Activated CD4-positive, alpha-beta T cell treated with anti-CD3 and anti-CD28 coated beads, Interleukin-2, amount 10 ng/mL, durations not matched to agents 7 days and 5 days (primary cell): ENCODE results near the gene PDSS1. TPM values are rescaled to one million over a fixed set of nuclear protein-coding genes. Genes with fewer than 3 reads are reported as not detected.
"Not testable (repeated sequence)": the region's sequence is repeated elsewhere in the genome, so short reads cannot be mapped to it uniquely, and the experiment has no call there.

Experiments used
- CTCF ChIA-PET: fragments of 350-600 bp; sonication (Branson Sonifier 250); formaldehyde crosslinking; loops from one replicate; lab custom pipeline; 2021; ENCODE audit warnings: antibody characterized with exemption; lab: Charles Lee
- POLR2A ChIA-PET: fragments of 350-600 bp; sonication (Branson Sonifier 250); formaldehyde crosslinking; loops from one replicate; lab custom pipeline; 2021; ENCODE audit warnings: antibody characterized with exemption; lab: Charles Lee
- DNase-seq: peaks from one replicate; pipeline ENCODE4 v3.0.0-alpha.2; 2020
- H3K27ac Mint-ChIP-seq: one replicate; pipeline ENCODE4 v1.8.0; 2021; ENCODE audit warnings: mild to moderate bottlenecking, moderate library complexity, mixed read lengths
- H3K27me3 Mint-ChIP-seq: one replicate; pipeline ENCODE4 v1.8.0; 2021; ENCODE audit warnings: mixed read lengths
- H3K36me3 Mint-ChIP-seq: one replicate; pipeline ENCODE4 v1.8.0; 2021; ENCODE audit warnings: low read depth, mixed read lengths
- H3K4me1 Mint-ChIP-seq: one replicate; pipeline ENCODE4 v1.8.0; 2021; ENCODE audit warnings: mixed read lengths
- H3K4me3 Mint-ChIP-seq: one replicate; pipeline ENCODE4 v1.8.0; 2021; ENCODE audit warnings: mild to moderate bottlenecking, moderate library complexity, mixed read lengths
- H3K9me3 Mint-ChIP-seq: one replicate; pipeline ENCODE4 v1.8.0; 2021; ENCODE audit warnings: mixed read lengths
- total RNA-seq, 2 experiments: library from RNA; stranded (reverse); gene quantifications; one replicate each; pipeline ENCODE4 v1.2.3, GENCODE V29; 2021

The PDSS1 gene, protein sequence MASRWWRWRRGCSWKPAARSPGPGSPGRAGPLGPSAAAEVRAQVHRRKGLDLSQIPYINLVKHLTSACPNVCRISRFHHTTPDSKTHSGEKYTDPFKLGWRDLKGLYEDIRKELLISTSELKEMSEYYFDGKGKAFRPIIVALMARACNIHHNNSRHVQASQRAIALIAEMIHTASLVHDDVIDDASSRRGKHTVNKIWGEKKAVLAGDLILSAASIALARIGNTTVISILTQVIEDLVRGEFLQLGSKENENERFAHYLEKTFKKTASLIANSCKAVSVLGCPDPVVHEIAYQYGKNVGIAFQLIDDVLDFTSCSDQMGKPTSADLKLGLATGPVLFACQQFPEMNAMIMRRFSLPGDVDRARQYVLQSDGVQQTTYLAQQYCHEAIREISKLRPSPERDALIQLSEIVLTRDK
- total RNA-seq: 10 to 100 TPM; 13.7 to 17.6 TPM

- Mint-ChIP-seq H3K9me3 (peaks cover 3% of the 10 kb centered on the region), H3K4me1 (peaks cover 35% of the 10 kb centered on the region), H3K36me3 (peaks cover 15% of the 10 kb centered on the region), H3K27ac (peak within 1 kb of the TSS; percentile 97), H3K27me3 (no peaks in the 10 kb centered on the region), H3K4me3 (peak within 1 kb of the TSS; percentile 99)
- peak; percentile 68 for DNase-seq
- CTCF ChIA-PET: interaction anchor here (1.0 to 2.2 kb wide), 5 partner anchors 9 to 184 kb away, joined by 3 to 6 read pairs (median 5); partner anchors contain the start of gene ABI1
- POLR2A ChIA-PET: interaction anchor here (1.0 kb wide), 1 partner anchor 28 kb away, joined by 4 read pairs; no protein-coding TSS in a partner anchor
Observed at GRCh38 chr10:26697163-26697921, at the start of gene PDSS1. Gene PDSS1, plus strand, starts transcription at chr10:26697701. Its CDS starts 11 bp downstream, at chr10:26697712.

GRCh38 chr10:26648245-26648636, 49.3 kb upstream of the PDSS1 start:
- H3K27me3 Mint-ChIP-seq, H3K4me3 Mint-ChIP-seq, CTCF ChIA-PET, H3K4me1 Mint-ChIP-seq, H3K27ac Mint-ChIP-seq, H3K36me3 Mint-ChIP-seq, DNase-seq, H3K9me3 Mint-ChIP-seq, POLR2A ChIA-PET: not testable (repeated sequence)

GRCh38 chr10:26650406-26650805, 47.1 kb upstream of the PDSS1 start:
- POLR2A ChIA-PET: no interaction called here
- no peak for DNase-seq
- no peak overlapping the region for H3K27ac Mint-ChIP-seq
- H3K9me3 Mint-ChIP-seq: no peaks in the 10 kb centered on the region
- peaks cover 6% of the 10 kb centered on the region for H3K27me3 Mint-ChIP-seq
- H3K4me1 Mint-ChIP-seq: no peaks in the 10 kb centered on the region
- no peak overlapping the region for H3K4me3 Mint-ChIP-seq
- CTCF ChIA-PET: no interaction called here
- H3K36me3 Mint-ChIP-seq: no peaks in the 10 kb centered on the region

DNA sequence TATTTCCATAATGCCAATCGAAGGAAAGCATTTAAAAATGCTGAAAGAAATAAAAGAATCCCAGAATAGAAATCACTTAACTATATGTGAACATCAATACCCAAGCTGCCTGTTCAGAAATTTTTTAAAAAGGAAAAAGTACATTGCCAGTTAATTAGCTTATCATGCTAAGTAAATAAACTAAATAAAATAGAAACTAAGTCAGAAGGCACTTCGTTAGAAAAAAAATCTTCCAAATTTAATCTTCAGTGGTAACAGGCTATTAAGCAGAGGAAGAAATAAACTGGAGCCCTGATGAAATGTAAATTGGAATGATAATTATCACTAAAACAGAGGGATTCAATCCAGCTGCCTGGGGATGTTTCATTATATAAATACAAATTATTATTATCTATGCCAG, 46.0 kb upstream of the PDSS1 start:
- H3K27me3 Mint-ChIP-seq, H3K4me3 Mint-ChIP-seq, CTCF ChIA-PET, POLR2A ChIA-PET, DNase-seq, H3K27ac Mint-ChIP-seq, H3K9me3 Mint-ChIP-seq, H3K36me3 Mint-ChIP-seq, H3K4me1 Mint-ChIP-seq: not testable (repeated sequence)

DNA sequence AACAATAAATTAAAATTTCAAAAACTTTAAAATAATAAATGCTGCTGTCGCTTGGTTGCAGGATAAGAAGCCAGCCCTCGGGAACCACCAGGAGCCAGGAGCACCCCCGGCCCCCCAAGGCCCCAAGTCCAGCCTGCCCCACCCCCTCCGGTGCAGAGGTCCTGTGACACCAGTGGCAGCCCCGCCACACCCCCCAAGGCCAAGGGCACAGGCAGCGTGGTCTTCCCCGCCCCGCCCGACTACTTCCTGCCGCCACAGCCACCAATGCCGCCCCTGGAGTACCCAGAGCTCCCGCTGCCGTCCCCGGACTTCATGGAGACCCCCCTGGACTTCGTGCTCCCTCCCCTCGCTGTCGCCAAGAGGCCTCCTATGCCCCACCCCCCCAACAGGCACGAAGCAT, 44.5 kb upstream of the PDSS1 start:
- ChIA-PET CTCF (interaction anchor here (1.0 kb wide), 1 partner anchor 46 kb away, joined by 4 read pairs; no protein-coding TSS in a partner anchor), POLR2A (no interaction called here)
- no peak for DNase-seq
- H3K4me3 Mint-ChIP-seq: no peak overlapping the region
- no peaks in the 10 kb centered on the region for H3K9me3 Mint-ChIP-seq
- H3K36me3 Mint-ChIP-seq: no peaks in the 10 kb centered on the region
- no peak overlapping the region for H3K27ac Mint-ChIP-seq
- H3K27me3 Mint-ChIP-seq: peaks cover 8% of the 10 kb centered on the region
- no peaks in the 10 kb centered on the region for H3K4me1 Mint-ChIP-seq

DNA sequence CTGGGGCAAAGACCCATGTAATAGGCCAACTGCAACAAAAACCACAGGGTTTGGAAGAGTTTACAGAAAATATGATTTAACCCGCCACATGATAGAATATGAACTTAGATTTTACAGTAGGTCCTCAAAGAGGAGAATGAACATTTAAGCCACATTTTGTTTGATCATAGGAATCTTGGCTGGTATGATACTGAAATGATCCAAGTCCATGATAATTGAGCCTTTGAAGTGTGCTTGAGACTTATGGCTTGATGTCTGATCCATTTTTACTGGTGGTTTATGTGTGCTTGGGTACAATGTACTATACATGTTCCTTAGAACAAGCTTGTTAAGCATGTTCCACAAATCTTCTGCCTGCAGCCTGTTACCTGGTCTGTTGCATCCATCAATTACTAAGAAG, 41.8 kb upstream of the PDSS1 start:
- H3K27ac Mint-ChIP-seq: no peak overlapping the region
- no peaks in the 10 kb centered on the region for H3K9me3 Mint-ChIP-seq
- peaks cover 14% of the 10 kb centered on the region for H3K27me3 Mint-ChIP-seq
- CTCF ChIA-PET: no interaction called here
- no peak overlapping the region for H3K4me3 Mint-ChIP-seq
- no peaks in the 10 kb centered on the region for H3K4me1 Mint-ChIP-seq
- DNase-seq: no peak
- POLR2A ChIA-PET: no interaction called here
- no peaks in the 10 kb centered on the region for H3K36me3 Mint-ChIP-seq

DNA sequence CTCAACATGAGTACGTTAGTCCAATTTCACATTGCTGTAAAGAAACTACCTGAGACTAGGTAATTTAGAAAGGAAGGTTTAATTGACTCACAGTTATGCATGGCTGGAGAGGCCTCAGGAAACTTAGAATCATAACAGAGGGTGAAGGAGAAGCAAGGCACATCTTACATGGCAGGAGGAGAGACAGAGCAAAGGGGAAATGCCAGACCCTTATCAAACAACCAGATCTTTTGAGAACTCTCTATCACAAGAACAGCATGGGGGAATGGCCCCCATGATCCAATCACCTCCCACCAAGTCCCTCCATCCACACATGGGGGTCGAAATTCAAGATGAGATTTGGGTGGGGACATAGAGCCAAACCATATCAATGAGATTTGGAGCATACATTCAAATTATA, 34.6 kb upstream of the PDSS1 start:
- Mint-ChIP-seq H3K27ac (no peak overlapping the region), H3K4me3 (no peak overlapping the region), H3K27me3 (peaks cover 8% of the 10 kb centered on the region), H3K36me3 (no peaks in the 10 kb centered on the region), H3K4me1 (no peaks in the 10 kb centered on the region), H3K9me3 (no peaks in the 10 kb centered on the region)
- POLR2A ChIA-PET: no interaction called here
- CTCF ChIA-PET: no interaction called here
- DNase-seq: no peak

DNA sequence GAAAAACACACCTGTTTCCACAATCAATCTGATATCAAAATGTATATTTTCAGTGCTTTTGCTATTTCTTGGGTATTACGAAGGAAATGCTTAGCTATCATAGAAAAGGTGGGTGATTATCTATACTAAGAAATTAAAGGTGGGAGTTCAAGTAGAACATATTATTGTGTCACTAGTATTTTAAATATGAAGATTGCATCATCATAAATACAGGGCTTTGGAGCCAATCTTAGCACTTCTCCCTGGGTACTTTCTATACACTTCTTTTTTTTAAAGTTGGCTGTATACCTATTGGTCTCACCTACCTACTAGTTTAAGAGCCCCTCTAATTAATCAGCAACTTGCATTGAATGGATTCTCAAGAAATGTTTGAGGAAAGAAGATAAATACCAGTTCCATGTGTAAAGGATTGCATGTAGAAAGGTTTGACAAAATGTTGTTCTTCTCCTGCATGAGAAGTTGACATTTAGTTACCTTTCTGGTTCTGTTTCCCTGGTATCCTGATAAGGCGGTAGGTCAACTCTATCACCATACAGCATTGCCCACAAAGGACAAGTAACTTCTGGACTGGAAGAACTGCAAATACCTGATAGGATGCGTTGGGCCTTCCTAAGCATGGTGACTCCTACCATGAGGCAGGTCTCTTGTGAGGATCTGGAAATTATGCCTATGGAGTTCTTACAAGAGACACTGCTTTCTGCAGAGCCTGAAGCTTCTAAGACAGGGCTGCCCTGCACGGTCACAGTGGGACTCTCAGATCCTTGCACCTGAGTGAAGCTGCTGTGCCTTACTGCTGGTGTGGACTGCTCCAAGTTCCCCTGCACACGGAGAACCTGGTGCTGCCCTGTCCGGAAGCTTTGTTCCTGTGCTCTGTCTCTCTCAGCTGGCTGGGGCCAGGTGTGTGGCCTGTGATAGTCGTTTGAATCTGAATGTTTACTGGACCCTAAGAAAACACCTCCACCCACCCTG, 32.1 kb upstream of the PDSS1 start:
- POLR2A ChIA-PET: no interaction called here
- no peak overlapping the region for H3K27ac Mint-ChIP-seq
- no peaks in the 10 kb centered on the region for H3K4me1 Mint-ChIP-seq
- no peaks in the 10 kb centered on the region for H3K36me3 Mint-ChIP-seq
- H3K4me3 Mint-ChIP-seq: no peak overlapping the region
- H3K9me3 Mint-ChIP-seq: no peaks in the 10 kb centered on the region
- no peaks in the 10 kb centered on the region for H3K27me3 Mint-ChIP-seq
- DNase-seq: no peak
- CTCF ChIA-PET: no interaction called here

DNA sequence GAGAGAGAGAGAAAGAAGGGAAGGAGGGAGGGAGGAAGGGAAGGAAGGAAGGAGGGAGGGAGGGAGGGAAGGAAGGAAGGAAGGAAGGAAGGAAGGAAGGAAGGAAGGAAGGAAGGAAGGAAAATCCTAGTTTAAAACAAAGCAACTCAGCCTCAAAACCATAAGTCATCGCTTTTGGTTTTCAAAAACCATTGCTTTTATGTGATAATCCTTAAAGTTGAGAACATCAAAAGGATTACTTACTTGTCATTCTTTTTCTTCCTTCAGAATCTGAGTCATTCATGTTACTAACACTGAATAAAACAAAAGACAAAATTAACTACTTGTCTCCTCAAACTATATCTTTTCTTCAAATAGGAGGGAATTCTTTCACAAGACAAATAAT, 21.6 kb upstream of the PDSS1 start:
- ChIA-PET POLR2A (no interaction called here), CTCF (no interaction called here)
- H3K27me3 Mint-ChIP-seq: no peaks in the 10 kb centered on the region
- no peak overlapping the region for H3K27ac Mint-ChIP-seq
- H3K36me3 Mint-ChIP-seq: no peaks in the 10 kb centered on the region
- H3K4me3 Mint-ChIP-seq: no peak overlapping the region
- no peaks in the 10 kb centered on the region for H3K4me1 Mint-ChIP-seq
- DNase-seq: no peak
- no peaks in the 10 kb centered on the region for H3K9me3 Mint-ChIP-seq

GRCh38 chr10:26679588-26679987, 17.9 kb upstream of the PDSS1 start:
- CTCF ChIA-PET: no interaction called here
- peaks cover 16% of the 10 kb centered on the region for H3K4me1 Mint-ChIP-seq
- no peak overlapping the region for H3K27ac Mint-ChIP-seq
- H3K27me3 Mint-ChIP-seq: no peaks in the 10 kb centered on the region
- POLR2A ChIA-PET: no interaction called here
- peaks cover 7% of the 10 kb centered on the region for H3K9me3 Mint-ChIP-seq
- H3K36me3 Mint-ChIP-seq: peaks cover 4% of the 10 kb centered on the region
- no peak overlapping the region for H3K4me3 Mint-ChIP-seq
- no peak for DNase-seq

GRCh38 chr10:26681076-26681475, 16.4 kb upstream of the PDSS1 start:
- H3K27me3 Mint-ChIP-seq: no peaks in the 10 kb centered on the region
- H3K4me3 Mint-ChIP-seq: no peak overlapping the region
- H3K27ac Mint-ChIP-seq: no peak overlapping the region
- ChIA-PET POLR2A (no interaction called here), CTCF (no interaction called here)
- peaks cover 4% of the 10 kb centered on the region for H3K36me3 Mint-ChIP-seq
- H3K9me3 Mint-ChIP-seq: peaks cover 7% of the 10 kb centered on the region
- H3K4me1 Mint-ChIP-seq: peaks cover 26% of the 10 kb centered on the region
- DNase-seq: no peak

GRCh38 chr10:26681971-26682370, 15.5 kb upstream of the PDSS1 start:
- DNase-seq, POLR2A ChIA-PET, H3K27me3 Mint-ChIP-seq, CTCF ChIA-PET, H3K9me3 Mint-ChIP-seq, H3K36me3 Mint-ChIP-seq, H3K4me3 Mint-ChIP-seq, H3K27ac Mint-ChIP-seq: not testable (repeated sequence)
- H3K4me1 Mint-ChIP-seq: peaks cover 26% of the 10 kb centered on the region
